Activated T-cell treated with anti-CD3 and anti-CD28 coated beads, Interleukin-2, amount 50 U/mL, for 1 hour (primary cell): ENCODE results near the gene KCNH1.
"Not testable (repeated sequence)": the region's sequence is repeated elsewhere in the genome, so short reads cannot be mapped to it uniquely, and the experiment has no call there.

Experiments
- DNase-seq: peaks from one replicate; pipeline ENCODE4 v3.0.0-alpha.2; 2020

Gene KCNH1

GRCh38 chr1:211099393-211099792, 34.6 kb downstream of the KCNH1 start:
- no peak for DNase-seq

GRCh38 chr1:211095381-211095780, 38.6 kb downstream of the KCNH1 start:
- no peak for DNase-seq

GRCh38 chr1:211092955-211093354, 41.0 kb downstream of the KCNH1 start:
- DNase-seq: no peak

GRCh38 chr1:211091867-211092266, 42.1 kb downstream of the KCNH1 start:
- no peak for DNase-seq

DNA sequence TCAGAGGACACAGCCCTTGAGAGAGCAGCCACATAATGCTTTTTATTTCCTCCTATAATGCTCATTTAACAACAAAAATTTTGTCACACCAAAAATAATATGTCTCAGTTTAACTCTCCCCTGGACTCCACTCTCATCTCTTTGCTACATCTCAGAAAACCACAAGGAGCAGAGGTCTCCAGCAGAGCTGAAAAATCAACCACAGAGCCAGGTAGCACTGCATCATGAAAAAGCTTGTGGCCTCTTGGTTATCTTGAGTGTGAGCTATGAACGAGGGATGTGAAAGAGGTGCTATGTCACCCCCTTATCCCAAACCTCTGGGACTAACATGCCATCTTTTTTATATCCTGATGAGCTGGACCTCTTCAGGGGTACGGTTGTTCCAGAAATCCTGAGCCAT, 44.4 kb downstream of the KCNH1 start:
- DNase-seq: no peak

DNA sequence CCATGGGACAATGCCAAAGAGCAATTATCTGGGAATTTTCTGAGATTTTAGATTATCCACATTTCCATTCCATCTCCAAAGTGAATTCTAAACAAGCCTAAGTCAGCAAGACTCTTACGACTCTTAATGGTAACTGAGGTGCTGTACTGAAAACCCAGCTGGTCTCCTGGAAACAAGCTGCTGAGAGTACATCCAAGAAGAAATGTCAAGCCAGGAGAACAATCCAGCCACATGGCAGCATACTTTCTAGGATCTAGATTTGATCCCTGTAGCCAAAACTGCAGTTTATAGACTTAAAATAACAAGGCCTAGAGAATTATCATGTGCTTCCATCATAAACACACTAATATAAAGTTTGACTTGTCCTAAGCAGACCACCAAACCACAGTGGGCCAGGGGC, 45.8 kb downstream of the KCNH1 start:
- DNase-seq: no peak

DNA sequence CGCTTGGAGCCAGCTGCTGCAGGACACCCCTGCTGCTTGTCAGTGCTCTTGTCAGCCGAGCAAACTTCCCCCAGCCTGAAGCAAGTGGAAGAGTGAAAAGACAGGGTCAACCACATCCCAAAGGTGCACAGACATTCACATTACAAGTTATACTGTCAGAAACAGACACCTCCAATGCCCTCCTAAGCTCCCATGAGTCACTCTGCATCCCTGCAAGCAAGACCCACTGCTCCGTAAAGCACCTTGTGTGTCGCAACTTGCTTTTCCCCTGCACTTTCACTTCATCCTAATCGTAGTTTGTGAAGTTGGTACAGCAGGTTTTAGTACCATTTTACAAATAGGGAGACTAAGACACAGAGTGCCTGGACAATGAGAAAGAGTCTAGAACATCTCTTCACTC, 51.1 kb downstream of the KCNH1 start:
- no peak for DNase-seq

DNA sequence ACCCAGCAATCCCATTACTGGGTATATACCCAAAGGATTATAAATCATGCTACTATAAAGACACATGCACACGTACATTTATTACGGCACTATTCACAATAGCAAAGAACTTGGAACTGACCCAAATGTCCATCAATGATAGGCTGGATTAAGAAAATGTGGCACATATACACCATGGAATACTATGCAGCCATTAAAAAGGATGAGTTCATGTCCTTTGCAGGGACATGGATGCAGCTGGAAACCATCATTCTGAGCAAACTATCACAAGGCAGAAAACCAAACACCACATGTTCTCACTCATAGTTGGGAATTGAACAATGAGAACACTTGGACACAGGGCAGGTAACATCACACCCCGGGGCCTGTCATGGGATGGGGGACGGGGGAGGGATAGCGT, 52.5 kb downstream of the KCNH1 start:
- DNase-seq: not testable (repeated sequence)

GRCh38 chr1:211068976-211069375, 65.0 kb downstream of the KCNH1 start:
- no peak for DNase-seq

GRCh38 chr1:211066781-211067384, 67.1 kb downstream of the KCNH1 start:
- DNase-seq: no peak

DNA sequence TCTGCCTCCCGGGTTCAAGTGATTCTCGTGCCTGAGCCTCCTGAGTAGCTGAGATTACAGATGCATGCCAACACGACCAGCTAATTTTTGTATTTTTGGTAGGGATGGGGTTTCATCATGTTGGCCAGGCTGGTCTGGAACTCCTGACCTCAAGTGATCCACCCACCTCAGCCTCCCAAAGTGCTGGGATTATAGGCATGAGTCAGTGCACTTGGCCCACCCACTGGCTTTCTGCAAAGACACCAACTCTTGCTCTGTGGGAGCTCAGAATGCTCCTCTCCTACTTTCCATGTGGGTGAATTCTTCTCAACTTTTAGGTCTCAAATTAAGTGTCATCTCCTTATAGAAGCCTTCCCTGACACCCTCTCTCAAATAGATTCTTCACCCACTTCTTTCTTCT, 92.1 kb downstream of the KCNH1 start:
- DNase-seq: not testable (repeated sequence)

- DNase-seq: no peak
Observed at GRCh38 chr1:211037095-211037494, 96.9 kb downstream of the KCNH1 start.

GRCh38 chr1:211036381-211037060, 97.4 kb downstream of the KCNH1 start:
- DNase-seq: no peak

DNA sequence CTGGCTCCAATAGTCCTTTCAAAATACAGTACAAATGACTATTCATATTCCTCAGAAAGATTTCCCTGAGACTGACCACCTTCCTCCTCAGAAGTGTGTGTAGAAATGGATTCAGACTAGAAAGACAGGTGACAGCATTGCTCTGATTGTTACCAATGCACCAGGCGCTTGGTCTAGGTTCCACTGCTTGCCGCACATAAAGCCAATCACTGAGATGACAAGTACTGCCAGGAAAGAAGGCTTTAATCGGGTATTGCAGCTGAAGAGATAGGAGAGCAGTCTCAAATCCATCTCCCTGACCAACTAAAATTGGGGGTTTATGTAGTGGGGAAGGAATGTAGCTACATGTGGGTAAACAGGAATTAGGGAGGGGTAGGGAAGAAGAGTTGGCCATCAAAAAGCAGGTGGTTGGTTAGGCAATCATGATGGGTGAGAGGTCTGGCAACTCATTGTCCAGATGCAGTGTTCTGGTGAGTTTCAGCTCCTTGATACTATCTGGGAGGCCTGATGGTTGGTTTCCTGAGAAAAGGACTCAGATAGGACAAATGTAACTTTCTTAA, 98.0 kb downstream of the KCNH1 start:
- DNase-seq: no peak

GRCh38 chr1:211033921-211034525, 99.9 kb downstream of the KCNH1 start:
- DNase-seq: no peak

DNA sequence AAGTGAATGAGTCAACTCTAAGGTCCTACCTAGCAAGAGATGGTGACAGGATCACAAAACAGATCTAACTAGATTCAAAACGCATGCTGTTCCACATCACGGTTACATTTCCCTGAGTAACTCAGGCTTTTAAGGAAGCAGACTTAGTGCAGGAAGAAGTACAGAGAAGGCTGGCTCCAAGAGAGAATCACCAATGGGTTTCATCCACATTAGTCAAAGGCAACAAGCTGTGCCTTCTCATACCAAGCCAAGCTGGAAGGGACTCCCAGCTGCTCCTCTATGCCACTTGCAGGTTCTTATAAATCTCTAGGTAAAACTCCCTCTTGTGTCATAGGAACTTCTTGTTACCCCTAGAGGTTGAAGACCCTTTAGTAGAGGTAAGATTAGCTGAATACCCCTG, 109.0 kb downstream of the KCNH1 start:
- no peak for DNase-seq

- DNase-seq: no peak
Observed at GRCh38 chr1:211019266-211019665, 114.7 kb downstream of the KCNH1 start.

- no peak for DNase-seq
Observed at GRCh38 chr1:211018690-211019089, 115.3 kb downstream of the KCNH1 start.

- DNase-seq: no peak
Observed at GRCh38 chr1:211017075-211017718, 116.8 kb downstream of the KCNH1 start.

DNA sequence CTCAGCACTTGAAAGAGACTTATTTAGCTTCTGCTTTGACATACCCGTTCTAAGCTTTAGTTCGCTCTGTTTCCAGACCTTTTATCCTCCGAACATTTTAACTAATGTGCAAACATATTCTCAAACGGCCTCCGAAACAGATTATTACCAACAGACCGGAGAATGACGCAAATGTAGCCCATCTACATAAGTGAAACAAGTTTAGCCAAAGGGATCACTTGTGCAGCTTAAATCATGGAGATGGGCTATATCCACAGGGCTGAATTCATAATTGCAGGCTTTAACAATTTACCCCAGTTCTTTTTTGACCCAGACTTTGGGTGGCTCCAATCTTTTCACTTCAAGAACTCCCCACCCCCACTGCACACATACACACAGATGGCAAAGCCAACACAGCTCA, 119.7 kb downstream of the KCNH1 start:
- no peak for DNase-seq

DNA sequence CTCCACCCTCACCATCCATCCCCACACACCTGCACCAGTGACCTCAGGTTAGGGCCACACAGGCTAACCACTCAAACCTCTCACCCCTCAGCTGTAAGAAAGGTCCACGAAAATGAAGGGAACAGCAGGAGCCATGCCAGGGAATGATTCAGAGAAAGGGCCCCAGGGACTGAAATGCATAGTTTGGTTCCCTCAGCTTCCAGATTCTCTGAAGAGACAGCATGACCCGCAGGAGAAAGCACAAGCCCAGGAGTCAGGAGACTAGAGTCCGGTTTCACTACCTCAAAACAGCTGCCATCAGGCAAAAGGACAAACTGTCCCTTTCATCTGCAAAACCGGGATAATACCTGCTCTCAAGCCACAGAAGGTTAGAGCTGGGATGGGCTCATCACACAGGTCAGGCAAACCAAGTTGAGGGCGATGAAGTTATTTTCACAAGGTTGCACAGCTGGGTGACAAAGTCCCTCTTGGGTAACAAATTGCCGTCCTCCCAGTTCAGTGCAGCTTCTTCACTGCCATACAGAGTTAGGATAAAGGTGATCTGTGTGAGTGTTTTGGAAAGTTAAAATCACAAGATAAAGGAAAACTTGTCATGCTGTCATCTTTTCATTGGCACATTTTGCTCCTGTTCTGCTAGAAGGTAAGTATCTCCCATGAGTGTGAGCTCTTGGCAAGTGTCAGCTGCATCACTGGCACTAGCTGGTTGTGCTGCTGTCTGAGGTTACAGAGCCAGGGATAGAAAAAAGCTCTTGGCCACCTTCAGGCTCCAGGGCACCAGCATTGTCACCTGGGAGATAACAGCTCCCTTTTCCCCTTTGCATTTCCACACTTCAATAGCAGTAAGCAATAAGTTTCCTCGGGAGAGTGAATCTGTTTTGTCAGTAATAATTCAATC, 120.4 kb downstream of the KCNH1 start:
- no peak for DNase-seq

- DNase-seq: not testable (repeated sequence)
Observed at GRCh38 chr1:211011128-211011527, 122.8 kb downstream of the KCNH1 start.

GRCh38 chr1:211009944-211010343, 124.0 kb downstream of the KCNH1 start:
- no peak for DNase-seq
